ENCODE data around the gene CCDC50.

CCDC50 gene

DNA sequence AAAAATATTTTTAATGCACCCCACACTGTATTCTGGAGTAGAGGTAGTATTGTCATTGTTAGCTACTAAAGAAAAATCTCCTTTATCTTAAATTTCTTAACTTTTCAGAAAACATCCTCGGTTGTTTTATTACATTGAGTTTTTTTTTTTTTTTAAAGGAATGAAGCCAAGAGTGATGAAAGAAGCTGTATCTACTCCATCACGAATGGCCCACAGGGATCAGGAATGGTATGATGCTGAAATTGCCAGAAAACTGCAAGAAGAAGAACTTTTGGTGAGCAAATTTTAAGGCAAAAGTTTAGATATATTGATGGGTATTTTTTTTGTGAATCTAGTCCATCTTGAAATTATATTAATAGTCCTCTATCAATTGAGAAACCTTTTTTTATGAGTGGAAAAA is 50.8 kb downstream of the CCDC50 start:
- Histone ChIP-seq H3K27ac (ENCODE audit: low read depth, low read length) (no peak overlapping the region), H3K36me3 (ENCODE audit: insufficient read depth, low read length) (peaks cover 38% of the 10 kb centered on the region), H3K4me3 (ENCODE audit: low read depth, low read length) (no peak overlapping the region), H3K79me2 (ENCODE audit: control insufficient read depth, insufficient read depth, low read length, unreplicated experiment) (peaks cover 7% of the 10 kb centered on the region), H2AFZ (ENCODE audit: low read length, unreplicated experiment) (no peak overlapping the region), H3K27me3 (ENCODE audit: insufficient read depth, low read length) (no peaks in the 10 kb centered on the region), H3K4me1 (ENCODE audit: control insufficient read depth, insufficient read depth, low read length, unreplicated experiment) (peaks cover 32% of the 10 kb centered on the region)

GRCh38 chr3:191381303-191381702 is 52.1 kb downstream of the CCDC50 start:
- peaks cover 25% of the 10 kb centered on the region for H3K4me1 ChIP-seq (ENCODE audit: control insufficient read depth, insufficient read depth, low read length, unreplicated experiment)
- H2AFZ ChIP-seq (ENCODE audit: low read length, unreplicated experiment), result no peak overlapping the region
- no peak overlapping the region for H3K4me3 ChIP-seq (ENCODE audit: low read depth, low read length)
- peaks cover 7% of the 10 kb centered on the region for H3K79me2 ChIP-seq (ENCODE audit: control insufficient read depth, insufficient read depth, low read length, unreplicated experiment)
- H3K36me3 ChIP-seq (ENCODE audit: insufficient read depth, low read length), result peaks cover 32% of the 10 kb centered on the region
- no peak overlapping the region for H3K27ac ChIP-seq (ENCODE audit: low read depth, low read length)
- H3K27me3 ChIP-seq (ENCODE audit: insufficient read depth, low read length), result no peaks in the 10 kb centered on the region

GRCh38 chr3:191382661-191383060 is 53.5 kb downstream of the CCDC50 start:
- Histone ChIP-seq H2AFZ (ENCODE audit: low read length, unreplicated experiment) (no peak overlapping the region), H3K27me3 (ENCODE audit: insufficient read depth, low read length) (no peaks in the 10 kb centered on the region), H3K79me2 (ENCODE audit: control insufficient read depth, insufficient read depth, low read length, unreplicated experiment) (peaks cover under 1% of the 10 kb centered on the region), H3K4me1 (ENCODE audit: control insufficient read depth, insufficient read depth, low read length, unreplicated experiment) (peaks cover 19% of the 10 kb centered on the region), H3K4me3 (ENCODE audit: low read depth, low read length) (no peak overlapping the region), H3K27ac (ENCODE audit: low read depth, low read length) (no peak overlapping the region), H3K36me3 (ENCODE audit: insufficient read depth, low read length) (peaks cover 32% of the 10 kb centered on the region)

DNA sequence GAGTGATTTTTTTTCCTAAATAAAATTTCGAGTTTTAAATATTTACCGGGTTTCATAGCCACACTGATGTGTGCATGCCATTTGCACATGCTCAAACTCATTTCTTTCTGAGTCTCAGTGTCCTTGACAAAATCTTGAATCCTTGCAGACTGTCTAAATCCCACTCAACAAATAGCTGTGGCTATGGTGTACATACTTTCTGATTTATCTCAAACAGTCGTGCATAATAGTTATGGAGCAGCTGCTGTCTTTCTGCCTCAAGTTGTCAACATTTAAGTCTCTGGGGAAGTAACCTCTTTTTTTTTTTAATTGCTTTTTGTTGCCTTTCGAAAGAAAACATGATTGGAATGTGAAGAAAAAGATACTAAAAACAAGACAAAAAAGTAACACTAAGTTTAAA is 53.9 kb downstream of the CCDC50 start:
- Histone ChIP-seq H2AFZ (ENCODE audit: low read length, unreplicated experiment) (no peak overlapping the region), H3K27ac (ENCODE audit: low read depth, low read length) (no peak overlapping the region), H3K4me3 (ENCODE audit: low read depth, low read length) (no peak overlapping the region), H3K36me3 (ENCODE audit: insufficient read depth, low read length) (peaks cover 32% of the 10 kb centered on the region), H3K79me2 (ENCODE audit: control insufficient read depth, insufficient read depth, low read length, unreplicated experiment) (no peaks in the 10 kb centered on the region), H3K27me3 (ENCODE audit: insufficient read depth, low read length) (no peaks in the 10 kb centered on the region), H3K4me1 (ENCODE audit: control insufficient read depth, insufficient read depth, low read length, unreplicated experiment) (peaks cover 16% of the 10 kb centered on the region)

- H3K4me1 ChIP-seq (ENCODE audit: control insufficient read depth, insufficient read depth, low read length, unreplicated experiment), result peaks cover 9% of the 10 kb centered on the region
- peaks cover 34% of the 10 kb centered on the region for H3K36me3 ChIP-seq (ENCODE audit: insufficient read depth, low read length)
These were observed 55.9 kb downstream of the CCDC50 start for GRCh38 chr3:191385101-191385500.

GRCh38 chr3:191387441-191388077 is 58.4 kb downstream of the CCDC50 start:
- Histone ChIP-seq H3K4me3 (ENCODE audit: low read depth, low read length) (no peak overlapping the region), H3K79me2 (ENCODE audit: control insufficient read depth, insufficient read depth, low read length, unreplicated experiment) (no peaks in the 10 kb centered on the region), H3K4me1 (ENCODE audit: control insufficient read depth, insufficient read depth, low read length, unreplicated experiment) (peaks cover 9% of the 10 kb centered on the region), H3K27me3 (ENCODE audit: insufficient read depth, low read length) (no peaks in the 10 kb centered on the region), H2AFZ (ENCODE audit: low read length, unreplicated experiment) (no peak overlapping the region), H3K36me3 (ENCODE audit: insufficient read depth, low read length) (peaks cover 22% of the 10 kb centered on the region), H3K27ac (ENCODE audit: low read depth, low read length) (no peak overlapping the region; the same call in 1 of the 2 replicates)

More at GRCh38 chr3:191385101-191385500, 55.9 kb downstream of the CCDC50 start:
- Histone ChIP-seq H3K27ac (ENCODE audit: low read depth, low read length) (no peak overlapping the region), H3K79me2 (ENCODE audit: control insufficient read depth, insufficient read depth, low read length, unreplicated experiment) (no peaks in the 10 kb centered on the region), H2AFZ (ENCODE audit: low read length, unreplicated experiment) (no peak overlapping the region), H3K4me3 (ENCODE audit: low read depth, low read length) (no peak overlapping the region), H3K27me3 (ENCODE audit: insufficient read depth, low read length) (no peaks in the 10 kb centered on the region)

DNA sequence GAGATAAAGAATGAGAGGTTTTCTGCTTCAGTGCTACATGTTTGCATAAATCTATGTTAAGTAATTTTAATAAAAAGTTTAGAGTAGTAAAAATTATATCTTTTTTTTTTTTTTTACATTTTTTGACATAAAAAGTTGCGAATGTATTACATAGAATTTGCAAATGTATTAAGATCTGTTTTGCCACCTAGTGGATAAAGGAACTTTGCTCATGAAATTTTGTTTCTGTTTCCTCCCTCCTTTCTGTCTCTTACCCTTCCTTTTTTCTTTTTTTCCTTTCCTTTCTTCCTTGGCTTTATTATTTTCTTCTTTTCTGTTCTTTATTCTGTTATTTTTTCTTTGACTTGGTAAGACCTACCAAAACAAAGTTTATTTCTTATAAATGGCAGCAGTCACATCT is 59.6 kb downstream of the CCDC50 start:
- Histone ChIP-seq H2AFZ (ENCODE audit: low read length, unreplicated experiment) (no peak overlapping the region), H3K79me2 (ENCODE audit: control insufficient read depth, insufficient read depth, low read length, unreplicated experiment) (no peaks in the 10 kb centered on the region), H3K27me3 (ENCODE audit: insufficient read depth, low read length) (no peaks in the 10 kb centered on the region), H3K36me3 (ENCODE audit: insufficient read depth, low read length) (peaks cover 16% of the 10 kb centered on the region), H3K4me3 (ENCODE audit: low read depth, low read length) (no peak overlapping the region), H3K27ac (ENCODE audit: low read depth, low read length) (no peak overlapping the region), H3K4me1 (ENCODE audit: control insufficient read depth, insufficient read depth, low read length, unreplicated experiment) (peaks cover 9% of the 10 kb centered on the region)

DNA sequence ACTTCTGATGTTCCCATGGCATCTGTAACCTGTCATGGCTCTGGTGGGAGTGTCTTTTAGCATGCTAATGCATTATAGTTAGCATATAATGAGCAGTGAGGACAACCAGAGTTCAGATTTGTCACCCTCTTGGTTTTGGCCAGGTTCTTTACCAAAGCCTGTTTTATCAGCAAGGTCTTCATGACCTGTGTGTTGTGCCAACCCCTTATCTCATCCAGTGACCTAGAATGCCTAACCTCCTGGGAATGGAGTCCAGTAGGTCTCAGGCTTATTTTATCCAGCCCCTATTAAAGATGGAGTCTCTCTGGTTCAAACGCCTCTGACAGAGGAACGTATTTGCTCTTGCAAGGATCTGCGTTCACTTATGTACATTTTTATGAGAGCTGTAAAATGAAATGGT is 61.4 kb downstream of the CCDC50 start:
- H3K27ac ChIP-seq (ENCODE audit: low read depth, low read length), result no peak overlapping the region
- no peaks in the 10 kb centered on the region for H3K27me3 ChIP-seq (ENCODE audit: insufficient read depth, low read length)
- H3K36me3 ChIP-seq (ENCODE audit: insufficient read depth, low read length), result peaks cover 16% of the 10 kb centered on the region; the same call in 1 of the 2 replicates
- no peak overlapping the region for H2AFZ ChIP-seq (ENCODE audit: low read length, unreplicated experiment)
- H3K4me1 ChIP-seq (ENCODE audit: control insufficient read depth, insufficient read depth, low read length, unreplicated experiment), result peaks cover 9% of the 10 kb centered on the region
- H3K79me2 ChIP-seq (ENCODE audit: control insufficient read depth, insufficient read depth, low read length, unreplicated experiment), result no peaks in the 10 kb centered on the region
- no peak overlapping the region for H3K4me3 ChIP-seq (ENCODE audit: low read depth, low read length)

DNA sequence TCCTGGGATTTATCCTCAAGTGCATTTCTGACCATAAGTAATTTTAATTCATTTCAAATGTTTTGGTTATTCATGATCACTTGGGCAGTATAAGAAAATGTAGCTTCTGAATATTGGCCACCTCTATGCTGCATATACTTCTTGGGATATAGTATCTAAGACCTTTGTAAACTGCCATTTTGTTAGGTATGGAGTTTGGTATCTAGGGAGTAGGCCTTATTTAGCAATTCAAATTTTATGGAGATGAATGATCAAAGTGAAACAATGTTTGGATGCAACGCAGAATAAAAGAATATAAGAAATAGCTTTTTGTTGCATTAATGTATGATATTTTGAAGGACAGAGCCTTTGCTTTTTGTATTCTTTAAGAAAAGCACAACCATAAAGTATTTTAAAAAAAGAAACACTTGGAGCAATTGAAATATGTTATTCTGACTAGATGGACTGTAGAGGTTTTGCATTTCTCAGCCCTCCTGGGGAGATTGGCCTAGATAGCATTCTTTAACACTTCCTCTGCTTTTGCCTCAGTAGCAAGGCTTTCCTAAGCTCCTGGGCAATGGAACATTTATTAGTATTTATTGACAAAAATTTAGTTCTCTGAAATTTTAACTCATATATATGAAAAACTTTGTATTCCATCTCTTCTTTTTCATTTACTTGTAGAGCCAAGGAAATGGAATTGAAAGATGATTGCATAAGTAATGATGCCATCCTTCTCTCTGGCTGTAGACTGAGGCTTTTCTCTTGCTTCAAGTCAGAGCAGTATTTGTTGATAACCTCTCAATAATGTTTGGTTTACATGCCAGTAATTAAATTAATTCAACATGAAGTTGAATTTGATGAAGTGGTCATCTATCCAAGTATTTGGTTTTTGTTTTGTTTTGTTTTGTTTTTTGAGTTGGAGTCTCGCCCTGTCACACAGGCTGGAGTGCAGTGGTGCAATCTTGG is 62.9 kb downstream of the CCDC50 start:
- H2AFZ ChIP-seq (ENCODE audit: low read length, unreplicated experiment), result no peak overlapping the region
- H3K27me3 ChIP-seq (ENCODE audit: insufficient read depth, low read length), result no peaks in the 10 kb centered on the region
- H3K27ac ChIP-seq (ENCODE audit: low read depth, low read length), result no peak overlapping the region
- H3K4me3 ChIP-seq (ENCODE audit: low read depth, low read length), result no peak overlapping the region
- no peaks in the 10 kb centered on the region for H3K79me2 ChIP-seq (ENCODE audit: control insufficient read depth, insufficient read depth, low read length, unreplicated experiment)
- H3K36me3 ChIP-seq (ENCODE audit: insufficient read depth, low read length), result peaks cover 25% of the 10 kb centered on the region
- H3K4me1 ChIP-seq (ENCODE audit: control insufficient read depth, insufficient read depth, low read length, unreplicated experiment), result peaks cover 7% of the 10 kb centered on the region

- Histone ChIP-seq H3K27ac (ENCODE audit: low read depth, low read length) (no peak overlapping the region), H3K79me2 (ENCODE audit: control insufficient read depth, insufficient read depth, low read length, unreplicated experiment) (no peaks in the 10 kb centered on the region), H3K4me3 (ENCODE audit: low read depth, low read length) (no peak overlapping the region), H3K36me3 (ENCODE audit: insufficient read depth, low read length) (peaks cover 25% of the 10 kb centered on the region), H3K4me1 (ENCODE audit: control insufficient read depth, insufficient read depth, low read length, unreplicated experiment) (no peaks in the 10 kb centered on the region), H3K27me3 (ENCODE audit: insufficient read depth, low read length) (no peaks in the 10 kb centered on the region), H2AFZ (ENCODE audit: low read length, unreplicated experiment) (no peak overlapping the region)
These were observed 64.0 kb downstream of the CCDC50 start for GRCh38 chr3:191393146-191393545.

GRCh38 chr3:191397771-191398170 is 68.6 kb downstream of the CCDC50 start:
- no peaks in the 10 kb centered on the region for H3K27me3 ChIP-seq (ENCODE audit: insufficient read depth, low read length)
- no peaks in the 10 kb centered on the region for H3K4me1 ChIP-seq (ENCODE audit: control insufficient read depth, insufficient read depth, low read length, unreplicated experiment)
- peaks cover 13% of the 10 kb centered on the region for H3K36me3 ChIP-seq (ENCODE audit: insufficient read depth, low read length)
- H3K4me3 ChIP-seq (ENCODE audit: low read depth, low read length), result no peak overlapping the region
- no peaks in the 10 kb centered on the region for H3K79me2 ChIP-seq (ENCODE audit: control insufficient read depth, insufficient read depth, low read length, unreplicated experiment)
- no peak overlapping the region for H2AFZ ChIP-seq (ENCODE audit: low read length, unreplicated experiment)
- no peak overlapping the region for H3K27ac ChIP-seq (ENCODE audit: low read depth, low read length)

Measured in ACC112 (cell line).